Testis (tissue), 3 donors: ENCODE results near the gene PTPN12. TPM values are rescaled to one million over a fixed set of nuclear protein-coding genes. Genes with fewer than 3 reads are reported as not detected.

ENCODE experiments used
- DNase-seq: peaks from one replicate; pipeline ENCODE4 v3.0.0-alpha.2; 2019
- H3K27ac ChIP-seq, 2 donors: fragments of 200-600 bp; sonication (generic); one replicate each; pipeline ENCODE4 v1.5.1; 2019
- H3K27me3 ChIP-seq: fragments of 200-600 bp; sonication (generic); one replicate; pipeline ENCODE4 v1.5.1; 2019
- H3K36me3 ChIP-seq: fragments of 200-600 bp; sonication (generic); one replicate; pipeline ENCODE4 v1.5.1; 2017; ENCODE audit warnings: low read depth; ENCODE audit errors: missing control alignments
- H3K4me1 ChIP-seq: fragments of 200-600 bp; sonication (generic); one replicate; pipeline ENCODE4 v1.5.1; 2019
- H3K4me3 ChIP-seq, 2 donors: fragments of 200-600 bp; sonication (generic); one replicate each; pipeline ENCODE4 v1.5.1; 2017 to 2019
- H3K9me3 ChIP-seq: fragments of 200-600 bp; sonication (generic); one replicate; pipeline ENCODE4 v1.5.1; 2017
- POLR2A ChIP-seq: fragments of 450-650 bp; IDR thresholded peaks from one replicate; pipeline ENCODE4 v1.6.1; 2017; ENCODE audit warnings: antibody characterized with exemption, mild to moderate bottlenecking, moderate library complexity
- WGBS, 2 donors: methylation state at CpG; one replicate each; pipeline ENCODE4 v1.1.5; 2018; 5-methylcytosine and 5-hydroxymethylcytosine counted together
- intact Hi-C: fragments of 100-400 bp; cut with DNase I; formaldehyde crosslinking; loops from one replicate; pipeline ENCODE4 v1.15.1; 2023; ENCODE audit warnings: low total_unique reads
- polyA plus RNA-seq: library from polyadenylated mRNA; stranded (reverse); fragments of 350-450 nt; fragmentation: Illumina TruSeq; extraction: RNeasy Lipid Tissue Mini Kit (QIAGEN cat#74804); gene quantifications from one replicate; pipeline ENCODE4 v1.2.3, GENCODE V29; 2014; ENCODE audit warnings: low read depth, low replicate concordance; ENCODE audit not compliant: insufficient read depth
- total RNA-seq, 2 donors: library from RNA; depleted of rRNA; stranded (reverse); fragments of >200 nt; gene quantifications; one replicate each; pipeline ENCODE4 v1.2.3, GENCODE V29; 2016
- TF ChIP-seq, protein P1 (sequence below), 3 experiments: fragments of 450-650 bp in 2 of 3; fragments of 200-600 bp in 1 of 3; sonication (generic) in 1 of 3; IDR thresholded peaks; one replicate each; pipeline ENCODE4 v1.5.1; 2016 to 2019; ENCODE audit warnings: antibody characterized with exemption in 3 of 3, mild to moderate bottlenecking in 2 of 3, moderate library complexity in 1 of 3

The PTPN12 gene
- total and polyA plus RNA-seq, 3 donors from 2014 or later: 36.7 to 86.5 (median 82.5) TPM

GRCh38 chr7:77674878-77675277 lies 137.8 kb downstream of the PTPN12 start:
- Histone ChIP-seq H3K9me3 (no peaks in the 10 kb centered on the region), H3K27ac (no peak overlapping the region), H3K4me3 (no peak overlapping the region), H3K4me1 (no peaks in the 10 kb centered on the region), H3K27me3 (no peaks in the 10 kb centered on the region), H3K36me3 (no peaks in the 10 kb centered on the region)
- no peak for DNase-seq
- TF ChIP-seq POLR2A: no peak
- TF ChIP-seq, protein P1, sequence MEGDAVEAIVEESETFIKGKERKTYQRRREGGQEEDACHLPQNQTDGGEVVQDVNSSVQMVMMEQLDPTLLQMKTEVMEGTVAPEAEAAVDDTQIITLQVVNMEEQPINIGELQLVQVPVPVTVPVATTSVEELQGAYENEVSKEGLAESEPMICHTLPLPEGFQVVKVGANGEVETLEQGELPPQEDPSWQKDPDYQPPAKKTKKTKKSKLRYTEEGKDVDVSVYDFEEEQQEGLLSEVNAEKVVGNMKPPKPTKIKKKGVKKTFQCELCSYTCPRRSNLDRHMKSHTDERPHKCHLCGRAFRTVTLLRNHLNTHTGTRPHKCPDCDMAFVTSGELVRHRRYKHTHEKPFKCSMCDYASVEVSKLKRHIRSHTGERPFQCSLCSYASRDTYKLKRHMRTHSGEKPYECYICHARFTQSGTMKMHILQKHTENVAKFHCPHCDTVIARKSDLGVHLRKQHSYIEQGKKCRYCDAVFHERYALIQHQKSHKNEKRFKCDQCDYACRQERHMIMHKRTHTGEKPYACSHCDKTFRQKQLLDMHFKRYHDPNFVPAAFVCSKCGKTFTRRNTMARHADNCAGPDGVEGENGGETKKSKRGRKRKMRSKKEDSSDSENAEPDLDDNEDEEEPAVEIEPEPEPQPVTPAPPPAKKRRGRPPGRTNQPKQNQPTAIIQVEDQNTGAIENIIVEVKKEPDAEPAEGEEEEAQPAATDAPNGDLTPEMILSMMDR (IDR thresholded peaks at IDR 0.05): no peak
- intact Hi-C loops: no loop called here
- WGBS, 2 donors: 88 to 91% methylated on average over 5 of the region's 5 CpGs

GRCh38 chr7:77679608-77680007 lies 142.5 kb downstream of the PTPN12 start:
- no peak for DNase-seq
- intact Hi-C loops: no loop called here
- Histone ChIP-seq H3K4me1 (no peaks in the 10 kb centered on the region), H3K36me3 (no peaks in the 10 kb centered on the region), H3K27ac (no peak overlapping the region), H3K9me3 (no peaks in the 10 kb centered on the region), H3K27me3 (no peaks in the 10 kb centered on the region), H3K4me3 (no peak overlapping the region)
- TF ChIP-seq POLR2A: no peak
- TF ChIP-seq, protein P1 (IDR thresholded peaks at IDR 0.05): no peak

DNA sequence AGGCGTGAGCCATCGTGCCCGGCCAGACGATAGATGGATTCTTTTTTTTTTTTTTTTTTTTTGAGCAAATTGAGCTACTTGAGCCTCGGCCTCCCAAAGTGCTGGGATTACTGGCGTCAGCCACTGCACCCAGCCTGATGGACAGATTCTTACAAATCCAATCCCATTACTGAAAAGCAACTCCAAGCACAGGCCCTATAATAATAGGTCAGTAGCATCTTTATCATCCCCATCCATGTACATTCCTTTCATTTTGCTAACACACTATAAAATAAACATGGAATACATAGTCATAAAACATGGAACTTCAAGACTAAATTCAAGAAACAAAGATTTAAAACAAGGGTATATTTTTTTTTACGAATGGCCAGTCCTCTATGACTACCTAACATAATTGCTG lies 143.2 kb downstream of the PTPN12 start:
- no peak for DNase-seq
- Histone ChIP-seq H3K27ac (no peak overlapping the region), H3K27me3 (no peaks in the 10 kb centered on the region), H3K36me3 (no peaks in the 10 kb centered on the region), H3K4me3 (no peak overlapping the region), H3K9me3 (no peaks in the 10 kb centered on the region), H3K4me1 (peaks cover 7% of the 10 kb centered on the region)
- TF ChIP-seq, protein P1 (IDR thresholded peaks at IDR 0.05): no peak
- TF ChIP-seq POLR2A: no peak
- intact Hi-C loops: no loop called here
- WGBS, 2 donors: 94 to 96% methylated on average over 7 of the region's 7 CpGs

DNA sequence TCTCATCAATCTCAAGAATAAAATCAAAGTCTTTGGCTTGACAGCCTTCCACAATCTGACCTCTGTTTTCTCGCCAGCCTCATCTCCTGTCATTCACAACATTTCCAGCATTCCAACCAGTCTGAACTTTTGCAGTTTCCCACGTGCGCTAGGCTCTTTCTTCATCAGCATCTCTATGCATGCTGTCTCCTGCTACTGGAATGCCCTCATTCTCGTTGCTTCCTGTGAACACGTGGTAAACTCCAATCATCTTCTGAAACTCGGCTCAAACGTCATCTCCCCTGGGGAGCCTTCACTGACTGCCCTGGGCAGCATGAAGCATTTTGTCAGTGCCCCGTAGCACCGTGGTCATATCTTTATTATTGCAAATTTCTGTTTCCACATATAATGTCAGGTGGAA lies 146.9 kb downstream of the PTPN12 start:
- TF ChIP-seq, protein P1 (IDR thresholded peaks at IDR 0.05): no peak
- WGBS, 2 donors: 32 to 57% methylated on average over 9 of the region's 9 CpGs
- Histone ChIP-seq H3K4me1 (peaks cover 11% of the 10 kb centered on the region), H3K27ac (peak overlapping the region in 1 of 2 donors; percentile 46), H3K27me3 (no peaks in the 10 kb centered on the region), H3K36me3 (no peaks in the 10 kb centered on the region), H3K9me3 (no peaks in the 10 kb centered on the region), H3K4me3 (no peak overlapping the region)
- DNase-seq: peak; percentile 46
- intact Hi-C loops: no loop called here

DNA sequence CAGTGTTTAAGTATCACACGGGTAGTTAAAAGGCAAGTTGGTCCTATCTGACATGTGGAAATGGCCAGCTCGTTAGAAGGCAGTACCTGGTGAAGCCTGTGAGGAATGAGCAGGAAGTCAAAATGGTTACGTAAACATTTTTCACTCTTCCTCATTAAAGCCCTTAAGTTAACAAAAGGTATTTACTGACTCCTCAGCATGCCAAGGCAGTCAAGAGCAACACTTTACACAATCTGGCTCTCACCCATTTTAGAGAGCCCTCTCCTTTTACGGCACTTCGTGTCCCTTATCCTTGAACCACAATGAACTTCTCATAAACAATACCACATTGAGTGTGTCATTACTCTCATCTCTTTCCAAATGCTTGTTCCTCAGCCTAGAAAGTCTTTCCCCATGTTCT lies 148.1 kb downstream of the PTPN12 start:
- Histone ChIP-seq H3K27ac (peak overlapping the region in 1 of 2 donors; percentile 46), H3K36me3 (no peaks in the 10 kb centered on the region), H3K9me3 (no peaks in the 10 kb centered on the region), H3K27me3 (no peaks in the 10 kb centered on the region), H3K4me3 (no peak overlapping the region), H3K4me1 (peaks cover 11% of the 10 kb centered on the region)
- TF ChIP-seq, protein P1 (IDR thresholded peaks at IDR 0.05): no peak
- TF ChIP-seq POLR2A: no peak
- 25 to 35% methylated on average over 5 of the region's 5 CpGs for WGBS, 2 donors
- intact Hi-C loops: no loop called here
- DNase-seq: no peak
